Smooth muscle cell (in vitro differentiated cells): ENCODE results near the gene PLCB1. TPM values are rescaled to one million over a fixed set of nuclear protein-coding genes. Genes with fewer than 3 reads are reported as not detected.

Experiments
- DNase-seq: peaks from one replicate; lab custom pipeline; 2025; ENCODE audit not compliant: unreplicated experiment; lab: John Stamatoyannopoulos, UW
- H2AFZ ChIP-seq: fragments of 200-600 bp; sonication (generic); 2 replicates; pipeline ENCODE4 v1.6.0; 2016; ENCODE audit warnings: antibody characterized with exemption, low read depth, mild to moderate bottlenecking
- H3F3A ChIP-seq: fragments of 200-600 bp; sonication (generic); 2 replicates; pipeline ENCODE4 v1.6.0; 2017; ENCODE audit warnings: antibody characterized with exemption, low read depth
- H3K27ac ChIP-seq: fragments of 200-600 bp; sonication (generic); 2 replicates; pipeline ENCODE4 v1.5.1; 2016; ENCODE audit warnings: low read depth, mild to moderate bottlenecking
- H3K27me3 ChIP-seq: fragments of 200-600 bp; sonication (generic); 2 replicates; pipeline ENCODE4 v1.6.1; 2016; ENCODE audit warnings: low read depth, mild to moderate bottlenecking
- H3K36me3 ChIP-seq: fragments of 200-600 bp; sonication (generic); 2 replicates; pipeline ENCODE4 v1.5.1; 2016; ENCODE audit warnings: low read depth
- H3K4me1 ChIP-seq: fragments of 200-600 bp; sonication (generic); 2 replicates; pipeline ENCODE4 v1.5.1; 2016; ENCODE audit warnings: low read depth
- H3K4me2 ChIP-seq: fragments of 200-600 bp; sonication (generic); 2 replicates; pipeline ENCODE4 v1.6.0; 2016; ENCODE audit warnings: mild to moderate bottlenecking
- H3K4me3 ChIP-seq: fragments of 200-600 bp; sonication (generic); 2 replicates; pipeline ENCODE4 v1.5.1; 2016; ENCODE audit warnings: mild to moderate bottlenecking
- H3K79me2 ChIP-seq: fragments of 200-600 bp; sonication (generic); 2 replicates; pipeline ENCODE4 v1.6.0; 2016; ENCODE audit warnings: low read depth, mild to moderate bottlenecking
- H3K9ac ChIP-seq: fragments of 200-600 bp; sonication (generic); 2 replicates; pipeline ENCODE4 v1.6.0; 2016; ENCODE audit warnings: low read depth
- H3K9me3 ChIP-seq: fragments of 200-600 bp; sonication (generic); replicated peaks from 2 replicates; pipeline ENCODE4 v1.5.1; 2016; ENCODE audit warnings: low read depth
- H4K20me1 ChIP-seq: fragments of 200-600 bp; sonication (generic); 2 replicates; pipeline ENCODE4 v1.6.0; 2016; ENCODE audit warnings: low read depth
- WGBS: methylation state at CpG from one replicate; pipeline ENCODE4 v1.1.7; 2016; ENCODE audit warnings: low lambda C conversion rate; 5-methylcytosine and 5-hydroxymethylcytosine counted together
- polyA plus RNA-seq: library from polyadenylated mRNA; unstranded; fragments of >200 nt; fragmentation: Nextera tagmentation; extraction: Ambion mirVana; gene quantifications from 2 replicates; pipeline ENCODE4 v1.2.1, GENCODE V29; 2016
- total RNA-seq: library from RNA; depleted of rRNA; stranded (reverse); fragments of >200 nt; gene quantifications from 2 replicates; pipeline ENCODE4 v1.2.3, GENCODE V29; 2014
- TF ChIP-seq, protein P1 (sequence below): fragments of 200-600 bp; sonication (generic); IDR thresholded peaks from 2 replicates; pipeline ENCODE4 v1.5.1; 2017; ENCODE audit warnings: borderline replicate concordance, mild to moderate bottlenecking, antibody characterized with exemption; ENCODE audit not compliant: insufficient read depth, poor library complexity, severe bottlenecking

PLCB1 gene
- total and polyA plus RNA-seq, 2 experiments from 2014 or later = 4.7 to 25.3 TPM

- Histone ChIP-seq H3K36me3 (no peaks in the 10 kb centered on the region), H2AFZ (no peak overlapping the region), H3K9ac (no peak overlapping the region), H3K9me3 (no peaks in the 10 kb centered on the region), H3K4me3 (no peak overlapping the region), H3F3A (no peaks in the 10 kb centered on the region), H3K27ac (no peak overlapping the region), H3K79me2 (no peaks in the 10 kb centered on the region), H4K20me1 (no peaks in the 10 kb centered on the region), H3K4me1 (no peaks in the 10 kb centered on the region), H3K4me2 (no peak overlapping the region), H3K27me3 (no peaks in the 10 kb centered on the region)
- no peak for DNase-seq
- WGBS = 89% methylated on average over 6 of the region's 6 CpGs
- TF ChIP-seq, protein P1, sequence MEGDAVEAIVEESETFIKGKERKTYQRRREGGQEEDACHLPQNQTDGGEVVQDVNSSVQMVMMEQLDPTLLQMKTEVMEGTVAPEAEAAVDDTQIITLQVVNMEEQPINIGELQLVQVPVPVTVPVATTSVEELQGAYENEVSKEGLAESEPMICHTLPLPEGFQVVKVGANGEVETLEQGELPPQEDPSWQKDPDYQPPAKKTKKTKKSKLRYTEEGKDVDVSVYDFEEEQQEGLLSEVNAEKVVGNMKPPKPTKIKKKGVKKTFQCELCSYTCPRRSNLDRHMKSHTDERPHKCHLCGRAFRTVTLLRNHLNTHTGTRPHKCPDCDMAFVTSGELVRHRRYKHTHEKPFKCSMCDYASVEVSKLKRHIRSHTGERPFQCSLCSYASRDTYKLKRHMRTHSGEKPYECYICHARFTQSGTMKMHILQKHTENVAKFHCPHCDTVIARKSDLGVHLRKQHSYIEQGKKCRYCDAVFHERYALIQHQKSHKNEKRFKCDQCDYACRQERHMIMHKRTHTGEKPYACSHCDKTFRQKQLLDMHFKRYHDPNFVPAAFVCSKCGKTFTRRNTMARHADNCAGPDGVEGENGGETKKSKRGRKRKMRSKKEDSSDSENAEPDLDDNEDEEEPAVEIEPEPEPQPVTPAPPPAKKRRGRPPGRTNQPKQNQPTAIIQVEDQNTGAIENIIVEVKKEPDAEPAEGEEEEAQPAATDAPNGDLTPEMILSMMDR = no peak
These were observed 43.9 kb downstream of the PLCB1 start for GRCh38 chr20:8175741-8176675.

DNA sequence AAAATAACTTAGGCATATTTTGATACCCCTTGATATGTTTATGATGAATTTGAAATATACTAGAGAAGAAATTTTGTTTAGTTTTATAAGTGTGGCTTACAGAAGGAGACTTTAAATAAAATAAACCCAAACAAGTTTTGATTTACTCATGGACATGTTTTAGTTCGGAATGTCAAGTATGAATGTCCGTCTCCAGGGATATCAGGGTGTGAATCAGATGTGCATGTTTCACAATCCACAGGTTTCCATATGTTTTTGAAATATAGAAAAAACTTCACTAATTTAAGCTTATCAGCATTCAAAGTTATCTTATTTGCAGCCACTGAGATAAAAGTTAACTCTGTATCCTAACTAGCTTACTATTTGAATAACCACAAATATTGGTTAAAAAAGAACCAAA lies 51.5 kb downstream of the PLCB1 start:
- Histone ChIP-seq H3K79me2 (no peaks in the 10 kb centered on the region), H2AFZ (no peak overlapping the region), H3K4me1 (no peaks in the 10 kb centered on the region), H3K36me3 (no peaks in the 10 kb centered on the region), H3K27me3 (no peaks in the 10 kb centered on the region), H3K4me2 (peak overlapping the region; percentile 13), H3K4me3 (no peak overlapping the region), H3K9me3 (no peaks in the 10 kb centered on the region), H3K9ac (no peak overlapping the region), H3K27ac (no peak overlapping the region), H4K20me1 (no peaks in the 10 kb centered on the region), H3F3A (no peaks in the 10 kb centered on the region)
- WGBS = 81% methylated on average over 2 of the region's 2 CpGs
- DNase-seq = no peak
- TF ChIP-seq, protein P1 = no peak

GRCh38 chr20:8187740-8188139 lies 55.7 kb downstream of the PLCB1 start:
- Histone ChIP-seq H3K4me3 (no peak overlapping the region), H3K4me1 (no peaks in the 10 kb centered on the region), H2AFZ (no peak overlapping the region), H3K27me3 (no peaks in the 10 kb centered on the region), H3K79me2 (no peaks in the 10 kb centered on the region), H3K27ac (no peak overlapping the region), H3K9me3 (no peaks in the 10 kb centered on the region), H3K4me2 (no peak overlapping the region), H3K36me3 (no peaks in the 10 kb centered on the region), H3K9ac (no peak overlapping the region), H4K20me1 (no peaks in the 10 kb centered on the region), H3F3A (no peaks in the 10 kb centered on the region)
- WGBS = 80% methylated on average over 2 of the region's 2 CpGs
- no peak for DNase-seq
- TF ChIP-seq, protein P1 = no peak
